GF-D8 (cell line): ENCODE results near the gene FGFR3.

ENCODE experiments used
- DNase-seq: peaks from one replicate; lab custom pipeline; 2025; lab: John Stamatoyannopoulos, UW

The FGFR3 gene

DNA sequence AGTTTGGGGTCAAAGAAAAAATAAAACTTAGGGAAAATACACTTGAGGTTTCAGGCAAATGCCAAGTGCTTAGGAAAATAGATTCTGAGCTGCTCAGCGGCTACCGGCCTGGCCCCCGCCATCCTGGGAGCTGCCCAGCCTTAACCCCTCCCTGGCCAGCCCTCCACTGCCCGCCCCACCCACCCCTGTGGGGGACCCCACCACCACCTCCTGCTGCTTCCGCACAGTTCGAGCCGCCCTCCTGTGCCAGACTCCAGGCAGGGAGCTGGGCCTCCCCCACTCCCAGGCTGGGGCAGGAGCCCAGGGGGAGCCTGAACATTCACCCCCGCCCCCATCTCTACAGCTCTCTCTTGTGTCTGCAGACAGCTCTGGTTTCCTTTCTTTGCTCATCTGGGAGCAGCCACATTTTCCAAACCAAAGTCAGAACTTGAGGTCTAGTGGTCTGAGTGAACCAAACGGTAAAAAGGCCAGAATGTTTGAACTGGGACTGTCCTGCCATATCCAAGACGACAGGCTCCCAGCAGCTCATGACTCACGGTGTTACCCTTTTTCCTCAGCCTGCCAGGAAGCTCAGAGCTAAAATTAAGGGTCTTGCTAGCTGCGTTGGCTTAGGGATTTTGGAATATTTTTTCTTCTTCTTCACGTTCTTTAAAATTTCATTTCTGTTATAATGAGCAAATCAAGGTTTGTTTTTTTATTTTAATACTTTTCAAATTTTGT lies 4.7 kb upstream of the FGFR3 start:
- DNase-seq: no peak

DNA sequence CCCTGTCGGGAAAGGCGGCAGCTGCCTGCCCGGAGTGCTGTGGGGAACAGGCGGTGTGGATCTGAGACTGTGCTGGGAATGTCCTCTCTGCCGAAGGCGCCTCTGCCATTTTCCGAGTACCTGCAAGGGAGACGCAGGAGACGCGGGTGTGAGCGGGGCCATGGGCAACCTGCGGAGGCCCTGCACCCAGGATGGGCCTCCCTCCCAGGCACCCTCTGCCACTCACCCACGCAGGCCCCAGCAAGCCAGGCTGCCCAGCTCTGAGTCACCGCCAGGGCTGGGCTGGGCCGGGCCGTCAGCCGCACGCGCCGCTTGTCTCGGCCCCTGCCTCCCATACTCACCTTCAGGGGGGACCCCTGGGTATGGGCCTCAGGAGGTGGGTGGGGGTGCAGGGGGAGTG lies 3.5 kb upstream of the FGFR3 start:
- DNase-seq: no peak

DNA sequence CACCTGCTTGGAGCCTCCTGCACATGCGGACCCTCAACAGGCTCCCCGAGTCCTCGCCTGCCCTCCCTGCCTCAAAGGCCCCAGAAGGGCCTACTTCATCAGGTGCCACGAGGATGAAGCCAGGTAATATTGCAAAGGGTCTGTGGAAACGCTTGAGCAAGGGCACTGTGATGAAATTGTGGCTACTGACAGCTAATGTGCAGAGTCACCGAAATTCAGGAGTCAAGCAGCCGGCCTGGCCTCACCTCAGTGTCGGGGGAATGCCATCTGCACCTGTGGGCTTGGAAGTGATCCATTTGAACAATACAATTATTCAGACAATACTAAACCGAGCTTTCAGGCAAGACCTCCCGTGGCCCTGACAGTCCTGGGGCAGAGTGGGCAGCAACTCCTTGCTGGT lies 3.1 kb upstream of the FGFR3 start:
- no peak for DNase-seq

DNA sequence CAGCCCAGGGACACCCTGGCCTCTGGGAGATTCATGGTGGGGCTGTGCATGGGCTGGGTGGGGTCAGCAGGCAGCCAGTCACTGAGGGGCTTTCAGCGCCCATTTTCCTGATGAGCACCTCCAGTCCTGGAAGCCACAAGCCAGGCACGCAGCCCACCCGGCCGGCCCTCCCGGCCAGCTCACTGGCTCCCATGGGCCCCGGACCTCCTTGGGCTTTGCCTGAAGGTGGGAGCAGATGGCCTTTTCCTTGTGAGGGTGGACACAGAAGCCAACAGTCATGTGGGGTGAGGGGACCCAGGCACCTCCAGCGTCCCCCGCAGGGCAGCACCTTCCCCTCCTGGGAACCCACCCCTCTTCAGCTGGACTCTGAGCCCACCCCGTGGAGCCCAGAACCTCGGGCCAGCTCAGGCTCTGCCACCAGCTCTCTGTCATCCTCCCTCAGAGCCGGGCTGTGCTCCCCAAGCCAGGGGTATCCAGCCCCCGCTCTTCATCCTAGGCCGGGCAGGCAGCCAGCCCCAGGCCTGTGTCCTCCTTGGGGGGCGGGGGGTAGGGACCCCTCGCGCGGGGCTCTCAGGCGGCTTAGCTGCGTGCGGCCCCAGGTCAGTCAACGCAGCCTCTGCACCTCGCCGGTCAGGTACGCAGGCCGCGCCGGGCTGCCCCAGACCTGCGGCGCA lies 798 bp upstream of the FGFR3 start:
- no peak for DNase-seq

DNA sequence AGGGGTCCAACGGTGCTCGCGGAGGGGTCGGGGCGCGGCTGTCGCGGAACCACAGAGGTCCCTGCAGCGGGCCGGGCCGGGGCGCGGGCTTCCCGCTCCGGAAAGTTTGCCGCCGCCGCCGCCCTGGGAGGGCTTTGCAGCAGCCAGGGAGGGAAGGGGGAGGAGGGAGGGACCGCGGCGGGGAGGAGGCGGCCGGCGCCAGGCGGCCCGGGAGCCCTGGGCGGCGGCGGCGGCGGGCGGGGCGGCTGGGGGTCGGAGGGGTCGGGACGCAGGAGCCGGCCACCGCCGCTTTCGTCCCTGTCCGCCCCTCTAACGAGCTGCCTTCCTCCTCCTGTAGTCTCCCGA lies 375 bp downstream of the FGFR3 start:
- DNase-seq: no peak

DNA sequence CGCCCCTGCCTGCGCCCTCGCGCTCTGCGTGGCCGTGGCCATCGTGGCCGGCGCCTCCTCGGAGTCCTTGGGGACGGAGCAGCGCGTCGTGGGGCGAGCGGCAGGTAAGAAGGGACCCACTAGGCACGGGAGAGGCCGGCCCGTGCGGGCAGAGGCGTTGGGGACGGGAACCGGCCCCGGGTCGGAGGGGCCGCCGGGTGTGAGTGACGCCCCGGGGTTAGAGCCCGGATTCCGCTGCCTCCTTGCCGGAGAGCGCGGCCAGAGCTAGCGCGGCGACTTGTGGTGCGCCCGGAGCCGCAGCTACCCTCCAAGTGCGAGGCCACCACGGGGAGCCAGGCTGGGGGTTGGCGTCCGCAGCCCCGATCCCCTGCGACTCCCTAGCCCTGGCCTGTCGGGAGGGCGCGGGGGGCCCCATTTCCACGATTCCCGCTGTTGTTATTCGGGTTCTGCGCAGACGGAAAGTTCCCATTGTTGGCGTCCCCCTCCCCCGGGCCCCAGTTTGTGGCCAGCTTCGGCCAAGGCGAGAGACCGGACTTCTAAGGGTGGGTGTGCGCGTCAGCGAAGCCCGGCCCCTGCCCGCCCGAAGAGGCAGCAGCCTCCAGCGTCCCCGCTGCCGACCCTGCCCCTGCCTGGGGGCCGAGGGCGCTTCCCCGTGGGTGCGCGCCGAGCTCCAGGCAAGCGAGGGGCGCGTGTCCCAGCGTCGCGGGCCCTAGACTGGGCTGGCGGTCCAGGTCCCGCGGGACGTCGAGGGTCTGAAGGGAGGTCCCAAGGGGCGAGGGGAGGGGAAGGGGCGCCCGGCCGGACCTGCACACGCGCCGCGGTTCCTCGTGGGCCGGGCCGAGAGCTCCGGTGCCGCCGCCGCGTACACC lies 1.1 kb downstream of the FGFR3 start:
- DNase-seq: no peak

- no peak for DNase-seq
Measured at GRCh38 chr4:1794809-1795298, 1.8 kb downstream of the FGFR3 start.

GRCh38 chr4:1795299-1796195 lies 2.5 kb downstream of the FGFR3 start:
- no peak for DNase-seq

DNA sequence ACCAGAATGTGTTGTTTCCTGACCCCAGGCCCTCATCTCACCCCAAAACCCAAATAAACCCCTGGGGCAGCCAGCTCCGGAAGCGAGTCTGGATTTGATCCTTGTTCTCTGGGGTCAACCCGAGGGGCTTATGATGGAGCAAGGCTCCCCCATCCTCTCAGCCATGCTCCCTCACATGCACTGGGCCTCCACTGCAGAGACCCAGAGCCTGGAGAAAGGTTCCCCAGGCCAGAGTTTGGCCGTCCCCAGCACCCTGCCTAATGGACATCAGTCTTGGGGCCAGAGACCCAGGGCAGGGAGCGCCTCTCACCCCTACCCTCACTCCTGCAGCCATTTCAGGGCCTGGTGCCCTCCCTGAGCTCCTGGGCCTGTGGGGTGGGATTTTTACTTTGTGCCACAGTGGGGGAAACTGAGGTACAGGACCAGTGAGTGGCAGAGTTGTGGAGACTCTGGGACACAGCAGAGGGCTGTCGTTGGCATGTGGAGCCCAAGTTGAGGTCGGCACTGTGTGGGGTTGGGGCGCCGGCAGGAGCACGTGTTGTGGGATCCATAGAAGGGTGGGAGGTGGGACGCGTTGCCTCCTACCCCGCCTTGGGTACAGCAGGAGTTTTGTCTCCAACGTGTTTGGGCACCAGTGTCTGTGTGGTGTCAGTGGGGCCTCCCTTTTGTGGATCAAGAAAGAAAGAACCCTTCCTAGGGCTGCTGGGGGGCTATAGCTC lies 3.6 kb downstream of the FGFR3 start:
- DNase-seq: no peak

- DNase-seq: no peak
Measured at GRCh38 chr4:1797298-1797860, 4.3 kb downstream of the FGFR3 start.

GRCh38 chr4:1797861-1798579 lies 4.9 kb downstream of the FGFR3 start:
- DNase-seq: no peak

DNA sequence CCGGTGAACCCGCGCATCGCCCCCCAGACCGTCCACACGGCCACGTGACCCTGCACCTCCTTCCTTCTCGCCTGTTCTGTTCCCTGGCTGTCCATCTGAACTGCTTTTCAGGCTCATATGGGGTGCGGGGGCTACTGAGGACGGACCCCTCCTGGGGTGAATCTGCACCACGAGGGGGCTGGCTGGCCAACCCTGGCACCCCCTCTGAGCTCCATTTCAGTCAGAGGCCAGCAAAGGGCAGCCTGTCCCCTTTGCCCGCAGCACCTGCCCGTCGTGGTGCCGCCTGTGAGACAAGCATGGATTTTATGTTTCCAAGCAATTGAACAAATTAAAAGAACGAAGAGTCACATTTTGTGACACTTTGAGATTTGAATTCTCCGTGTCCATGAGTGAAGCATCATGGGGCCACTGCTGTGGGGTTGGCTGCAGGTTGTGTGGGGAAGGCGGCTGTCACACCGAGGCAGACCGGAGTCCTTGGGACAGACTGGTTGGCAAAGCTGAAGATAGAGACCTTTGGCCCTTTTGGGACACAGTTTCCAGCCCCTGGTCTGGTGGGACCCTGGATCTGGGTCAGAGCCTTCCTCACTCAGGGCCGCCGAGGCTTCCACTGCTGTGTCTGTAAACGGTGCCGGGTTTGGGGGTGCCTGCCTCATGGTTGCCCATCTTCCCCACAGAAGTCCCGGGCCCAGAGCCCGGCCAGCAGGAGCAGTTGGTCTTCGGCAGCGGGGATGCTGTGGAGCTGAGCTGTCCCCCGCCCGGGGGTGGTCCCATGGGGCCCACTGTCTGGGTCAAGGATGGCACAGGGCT lies 5.7 kb downstream of the FGFR3 start:
- DNase-seq: no peak

DNA sequence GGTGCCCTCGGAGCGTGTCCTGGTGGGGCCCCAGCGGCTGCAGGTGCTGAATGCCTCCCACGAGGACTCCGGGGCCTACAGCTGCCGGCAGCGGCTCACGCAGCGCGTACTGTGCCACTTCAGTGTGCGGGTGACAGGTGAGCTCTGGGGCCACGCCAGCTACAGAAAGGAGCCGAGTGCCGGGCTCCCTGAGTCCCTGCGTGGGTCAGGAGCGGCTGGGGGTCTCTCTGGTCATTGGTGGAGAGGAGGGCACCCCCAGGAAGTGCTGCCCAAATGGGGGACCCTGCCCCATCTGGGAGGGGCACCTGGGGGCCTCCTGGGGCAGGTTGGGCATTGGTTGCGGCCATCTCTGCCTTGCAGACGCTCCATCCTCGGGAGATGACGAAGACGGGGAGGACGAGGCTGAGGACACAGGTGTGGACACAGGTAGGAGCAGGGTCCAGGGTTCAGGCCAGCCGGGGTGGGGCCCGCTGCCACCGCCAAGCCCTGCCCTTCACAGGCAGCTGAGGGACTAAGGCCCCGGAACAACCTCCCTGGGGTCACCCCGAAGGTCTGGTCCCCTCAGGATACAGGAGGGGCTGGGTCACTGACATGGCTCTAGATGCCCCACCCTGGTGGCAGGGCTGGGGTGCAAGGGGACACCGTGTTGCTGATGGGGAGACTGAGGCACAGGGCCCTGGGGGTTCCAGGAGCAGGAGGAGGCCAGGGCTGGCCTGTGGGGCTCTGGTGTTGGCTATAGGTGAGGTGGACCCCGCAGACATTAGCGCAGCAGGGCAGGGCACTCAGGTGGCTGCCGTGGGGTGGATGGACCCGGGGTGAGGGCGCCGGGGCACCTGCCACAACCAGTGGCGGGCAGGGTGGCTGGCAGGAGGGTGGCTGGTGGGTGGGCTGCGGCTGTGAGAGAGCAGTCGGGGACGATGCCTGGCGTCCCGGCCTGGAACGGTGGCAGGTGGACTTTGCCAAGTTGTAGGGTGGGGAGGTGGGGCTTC lies 6.6 kb downstream of the FGFR3 start:
- DNase-seq: no peak

GRCh38 chr4:1800805-1801204 lies 7.7 kb downstream of the FGFR3 start:
- DNase-seq: no peak

GRCh38 chr4:1801286-1801958 lies 8.3 kb downstream of the FGFR3 start:
- no peak for DNase-seq

DNA sequence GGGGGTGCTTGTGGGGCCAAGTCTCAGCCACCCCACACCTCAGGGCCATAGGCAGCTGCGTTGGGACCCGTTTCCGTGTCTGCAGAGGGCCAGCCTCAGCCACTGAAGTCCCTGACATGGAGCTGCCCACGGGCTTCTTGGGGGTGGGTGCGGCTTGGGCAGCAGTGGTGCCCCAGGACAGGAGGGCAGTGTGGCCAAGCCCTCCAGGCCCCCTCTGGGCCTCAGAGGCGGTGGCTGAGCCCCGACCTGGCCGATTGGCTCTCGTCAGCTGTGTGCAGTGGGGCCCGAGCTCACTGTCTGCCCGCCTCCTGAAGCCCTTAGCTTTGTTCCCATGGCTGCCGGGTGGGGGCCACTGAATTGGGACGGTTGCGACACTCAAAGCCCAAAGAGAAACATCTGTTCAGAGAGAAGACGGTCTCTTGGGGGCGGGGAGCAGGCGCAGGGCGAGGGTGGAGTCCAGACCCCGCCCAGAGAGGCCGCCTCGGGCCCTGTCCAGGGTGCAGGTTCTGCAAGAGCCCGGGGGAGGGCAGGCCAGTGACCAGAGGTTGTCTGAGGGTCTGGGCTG lies 9.1 kb downstream of the FGFR3 start:
- DNase-seq: no peak
